GM21529 (cell line): ENCODE data around the gene SMURF1.

Experiments used
- ATAC-seq: cut with Tn5 transposase; IDR thresholded peaks from one replicate; pipeline ENCODE4 v1.9.1; 2021; ENCODE audit not compliant: unreplicated experiment

SMURF1 gene

DNA sequence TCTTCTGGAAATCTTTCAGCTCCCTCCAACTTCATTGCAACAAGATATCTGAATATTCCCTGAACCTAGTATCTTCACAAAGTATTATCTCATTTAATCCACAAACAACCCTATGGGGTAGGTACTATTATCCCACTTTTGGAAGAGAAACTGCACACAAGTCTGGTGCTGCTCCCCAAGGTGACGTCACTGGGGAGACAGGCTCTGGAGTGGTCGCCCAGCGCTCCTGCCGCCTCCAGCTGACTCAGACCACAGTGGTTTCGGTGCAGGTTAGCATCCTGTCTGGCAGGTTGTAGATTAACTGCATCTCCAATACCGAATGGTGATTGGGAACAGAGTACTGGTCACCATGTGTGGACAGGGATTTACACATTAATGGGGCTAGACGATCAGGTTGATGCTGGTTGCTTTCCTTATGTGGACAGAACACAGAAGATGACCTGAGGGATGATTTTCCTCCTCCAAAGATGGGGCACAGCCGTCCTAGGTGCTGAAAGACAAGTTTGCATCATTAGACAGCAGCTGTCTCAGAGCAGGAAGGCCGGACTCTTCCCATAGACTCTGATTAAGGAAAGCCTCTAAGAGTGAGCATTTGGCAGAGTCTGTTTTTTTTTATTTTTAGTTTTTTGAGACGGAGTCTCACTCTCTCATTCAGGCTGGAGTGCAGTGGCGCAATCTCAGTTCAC, 137.0 kb downstream of the SMURF1 start:
- no peak for ATAC-seq

DNA sequence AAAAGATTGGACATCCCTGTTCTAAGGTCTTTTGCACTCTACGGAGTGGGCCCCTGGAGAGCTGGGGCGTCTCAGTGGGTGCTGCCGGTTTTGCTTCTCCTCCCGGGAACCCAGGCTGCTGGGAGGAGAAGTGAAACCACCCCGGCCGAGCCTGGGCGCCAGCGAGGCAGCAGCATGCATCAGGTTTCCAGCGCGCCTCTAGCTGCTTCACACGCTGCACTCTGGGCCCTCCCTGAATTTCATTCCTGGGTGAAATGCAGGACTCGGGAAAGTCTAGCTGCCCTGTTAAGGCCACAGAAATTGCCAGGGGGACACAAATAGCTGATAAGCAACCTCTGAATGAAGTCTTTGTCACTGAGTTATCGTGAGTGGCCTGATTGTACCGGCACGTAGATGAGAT, 138.1 kb downstream of the SMURF1 start:
- no peak for ATAC-seq

DNA sequence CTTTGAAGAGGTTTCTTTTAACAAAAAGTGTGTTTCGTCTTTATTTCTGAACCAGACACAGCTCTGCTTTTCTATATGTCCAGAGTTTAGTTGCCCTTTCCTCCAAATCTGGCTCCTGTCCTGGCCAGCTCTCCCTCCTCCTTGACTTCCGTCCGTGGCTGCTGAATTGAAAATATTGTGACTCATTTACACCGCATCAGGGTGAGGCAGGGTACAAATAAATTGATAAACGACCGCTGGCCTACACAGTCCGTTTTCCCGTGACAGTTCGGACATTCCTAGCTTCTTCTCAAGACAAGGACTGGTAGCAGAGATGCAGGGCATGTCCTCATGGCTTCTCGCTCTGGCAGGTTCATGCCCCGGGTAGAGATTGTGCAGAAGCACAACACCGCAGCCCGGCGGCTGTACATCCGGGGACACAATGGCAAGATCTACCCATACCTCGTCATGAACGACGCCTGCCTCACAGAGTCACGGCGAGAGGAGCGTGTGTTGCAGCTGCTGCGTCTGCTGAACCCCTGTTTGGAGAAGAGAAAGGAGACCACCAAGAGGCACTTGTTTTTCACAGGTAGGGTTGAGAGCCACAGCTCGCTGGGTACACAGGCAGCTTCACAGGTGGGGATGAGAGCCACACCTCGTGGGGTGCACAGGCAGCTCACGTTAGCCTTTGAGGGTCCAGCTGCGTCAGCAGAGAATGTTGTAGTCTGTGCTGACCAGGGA, 139.0 kb downstream of the SMURF1 start:
- no peak for ATAC-seq

- ATAC-seq = no peak
Observed at GRCh38 chr7:99004216-99004615, 139.7 kb downstream of the SMURF1 start.

DNA sequence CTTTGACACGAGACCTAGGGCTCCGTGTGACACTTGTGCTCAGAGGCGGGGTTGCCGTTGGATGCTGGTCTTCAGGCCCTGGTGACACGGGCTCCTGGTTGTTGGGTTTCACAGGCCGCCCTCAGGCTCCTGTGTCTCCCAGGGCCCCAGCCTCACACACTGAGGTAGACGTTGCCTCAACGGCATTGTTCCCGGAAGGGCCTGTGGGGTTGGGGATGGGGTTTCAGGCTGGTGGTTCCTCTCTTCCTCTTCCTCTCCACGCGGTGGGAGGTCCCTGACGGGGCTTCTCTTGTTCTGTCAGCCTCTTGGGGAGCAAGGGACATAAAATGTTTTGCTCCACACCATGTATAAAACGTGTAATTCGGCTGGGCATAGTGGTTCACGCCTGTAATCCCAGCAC, 140.5 kb downstream of the SMURF1 start:
- no peak for ATAC-seq

DNA sequence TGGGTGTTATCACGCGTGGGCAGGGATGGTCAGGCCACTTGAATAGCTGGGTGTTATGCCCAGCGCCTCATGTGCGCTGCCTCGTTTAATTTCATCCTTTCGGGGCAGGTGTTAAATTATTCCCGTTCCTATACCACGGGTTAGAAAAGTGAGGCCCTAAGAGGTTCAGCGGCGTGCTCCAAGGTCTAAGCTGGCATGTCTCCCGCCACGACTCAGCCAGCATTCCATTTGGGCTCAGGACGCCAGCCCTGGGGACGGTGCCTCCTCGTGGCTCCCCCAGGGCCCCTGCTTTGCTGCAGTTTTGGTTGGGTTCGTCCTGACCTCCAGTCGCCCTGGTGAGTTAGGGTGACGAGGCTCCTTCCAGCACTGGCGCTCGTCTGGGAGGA, 141.1 kb downstream of the SMURF1 start:
- ATAC-seq = no peak

GRCh38 chr7:99002148-99002826, 141.6 kb downstream of the SMURF1 start:
- no peak for ATAC-seq

- ATAC-seq = no peak
Observed at GRCh38 chr7:99001482-99002147, 142.3 kb downstream of the SMURF1 start.

DNA sequence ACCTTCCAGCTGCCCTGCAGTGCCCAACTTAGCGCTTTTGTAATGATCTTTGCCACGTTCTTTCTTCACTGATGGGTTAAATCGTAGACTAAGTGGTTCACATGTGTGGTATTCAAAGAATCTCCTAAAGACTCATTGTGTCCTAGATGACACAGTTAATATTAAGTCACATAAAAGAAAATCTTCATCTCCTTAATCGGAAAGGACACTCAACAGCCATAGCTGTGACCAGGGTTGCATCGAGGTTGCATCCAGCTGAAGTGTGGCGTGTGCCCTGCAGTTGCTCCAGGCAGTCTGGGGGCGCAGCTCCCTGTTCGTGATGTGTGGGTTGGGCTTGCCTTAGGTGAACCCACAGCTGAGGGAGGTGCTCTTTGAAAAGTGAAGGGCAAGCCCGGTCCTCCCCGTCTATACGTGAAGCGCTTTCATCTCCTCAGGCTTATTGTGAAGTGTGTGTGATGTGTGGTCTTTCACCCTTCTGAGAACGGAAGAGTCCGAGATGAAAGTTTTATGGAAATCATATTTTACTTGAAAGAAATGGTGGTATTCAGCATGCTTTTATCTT, 142.9 kb downstream of the SMURF1 start:
- no peak for ATAC-seq

DNA sequence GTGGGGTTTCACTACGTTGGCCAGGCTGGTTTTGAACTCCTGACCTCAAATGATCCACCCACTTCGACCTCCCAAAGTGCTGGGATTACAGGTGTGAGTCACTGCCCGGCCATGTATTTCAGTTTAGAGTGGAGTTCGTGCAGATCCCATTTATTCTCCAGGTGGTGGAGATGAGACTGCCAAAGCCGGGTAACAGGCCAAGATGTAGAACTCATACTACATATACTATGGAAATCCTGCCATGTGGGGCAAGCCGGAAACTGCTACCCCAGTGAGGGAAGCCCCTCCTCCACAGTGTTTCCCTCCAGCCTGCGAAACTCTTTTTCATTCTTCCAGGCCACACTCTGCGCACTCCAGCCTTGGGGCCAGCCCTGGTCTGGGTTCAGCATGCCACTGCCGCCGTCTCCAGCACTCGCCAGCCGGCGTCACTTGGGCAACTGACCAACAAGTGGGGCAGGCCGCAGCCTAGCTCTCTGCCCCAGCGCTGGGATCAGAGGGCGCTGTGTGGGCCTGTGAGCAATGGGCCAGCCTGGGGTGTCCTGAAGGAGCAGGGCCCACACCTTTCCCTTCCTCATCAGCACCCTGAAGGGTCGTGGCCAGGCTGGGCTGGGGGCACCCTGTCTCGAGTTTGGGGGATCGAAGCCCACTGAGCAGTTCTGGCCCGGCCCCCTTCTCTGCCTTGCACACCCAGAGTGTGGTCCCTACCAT, 143.6 kb downstream of the SMURF1 start:
- ATAC-seq = no peak

DNA sequence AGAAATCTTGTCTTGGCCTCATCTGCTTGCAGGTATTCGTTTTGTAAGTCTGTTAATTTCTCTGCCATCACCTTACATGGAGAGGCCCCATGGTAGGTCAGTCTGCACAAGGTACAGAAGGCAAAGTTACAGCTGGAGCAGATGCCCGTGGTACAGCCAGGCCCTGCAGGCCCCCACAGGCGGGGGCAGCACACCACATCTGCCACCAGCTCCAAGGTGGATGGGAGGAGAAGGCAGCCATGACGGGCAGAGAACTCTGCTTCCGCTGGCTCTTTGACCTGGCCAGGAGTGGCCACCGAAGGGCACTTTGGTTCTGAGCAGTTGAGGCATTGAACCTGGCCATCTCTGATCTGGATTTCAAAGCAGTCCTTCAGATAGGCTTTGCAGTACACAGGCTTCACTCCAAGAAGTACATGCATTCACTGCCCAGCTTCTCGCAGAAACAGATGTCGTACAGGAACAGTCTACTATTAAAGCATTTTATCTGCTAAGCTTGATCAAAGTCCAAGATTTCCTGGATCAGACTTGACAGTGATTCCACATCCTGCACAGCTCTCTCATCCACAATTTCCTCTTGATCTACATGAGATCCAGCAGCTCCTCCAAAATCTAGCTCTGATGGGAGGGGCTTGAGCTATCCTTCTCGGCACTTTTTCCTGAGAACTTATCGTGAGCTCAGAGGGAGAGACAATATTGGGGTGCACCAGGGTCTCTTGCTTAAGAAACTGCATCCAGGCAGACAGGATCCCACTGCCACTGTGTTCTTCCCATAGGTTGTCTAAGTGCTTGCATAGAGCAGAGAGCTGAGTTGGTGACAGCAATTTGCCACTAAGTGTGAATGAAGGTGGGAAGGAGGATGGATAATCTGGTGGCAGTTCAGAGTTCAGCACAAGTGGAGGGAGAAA, 144.8 kb downstream of the SMURF1 start:
- ATAC-seq = no peak

DNA sequence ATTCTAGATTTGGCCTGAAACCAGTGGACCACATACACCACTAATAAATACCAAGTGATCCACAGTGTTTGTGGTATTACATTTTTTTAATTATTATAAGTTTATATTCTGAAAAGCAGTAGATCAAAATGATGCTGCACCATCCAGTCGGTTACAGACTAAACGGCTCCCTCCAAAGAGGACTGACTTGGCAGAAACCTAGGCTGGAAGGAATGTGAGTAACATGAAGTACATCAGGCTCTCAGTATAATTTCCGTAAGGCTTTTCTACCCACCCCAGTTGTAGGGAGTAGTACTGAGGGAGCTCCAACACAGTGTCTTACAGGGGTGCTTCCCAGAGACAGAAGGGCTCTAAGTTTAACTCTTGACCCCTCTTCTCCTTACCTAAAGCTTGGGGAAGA, 146.1 kb downstream of the SMURF1 start:
- ATAC-seq = no peak

GRCh38 chr7:98996150-98996552, 147.8 kb downstream of the SMURF1 start:
- ATAC-seq = peak; percentile 62

- no peak for ATAC-seq
Observed at GRCh38 chr7:98995523-98996149, 148.3 kb downstream of the SMURF1 start.

DNA sequence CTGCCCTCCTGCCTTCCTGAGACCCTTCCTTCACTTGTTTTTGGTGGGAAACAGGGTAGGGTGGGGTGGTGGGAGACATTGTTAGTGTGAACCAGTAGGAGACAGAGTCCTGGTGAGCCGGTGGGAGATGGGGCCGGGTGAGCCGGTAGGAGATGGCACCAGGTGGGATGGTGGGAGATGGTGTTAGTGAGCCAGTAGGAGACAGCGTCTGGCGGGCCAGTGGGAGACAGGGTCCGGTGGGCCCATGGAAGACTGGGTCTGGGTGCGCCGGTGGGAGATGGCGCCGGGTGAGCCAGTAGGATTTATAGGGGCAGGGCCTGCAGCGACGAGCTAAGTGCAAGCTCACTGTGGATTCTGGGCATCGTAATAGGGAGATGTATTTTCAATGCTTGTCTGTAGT, 148.8 kb downstream of the SMURF1 start:
- ATAC-seq = no peak

- ATAC-seq = no peak
Observed at GRCh38 chr7:98994046-98994944, 149.6 kb downstream of the SMURF1 start.

DNA sequence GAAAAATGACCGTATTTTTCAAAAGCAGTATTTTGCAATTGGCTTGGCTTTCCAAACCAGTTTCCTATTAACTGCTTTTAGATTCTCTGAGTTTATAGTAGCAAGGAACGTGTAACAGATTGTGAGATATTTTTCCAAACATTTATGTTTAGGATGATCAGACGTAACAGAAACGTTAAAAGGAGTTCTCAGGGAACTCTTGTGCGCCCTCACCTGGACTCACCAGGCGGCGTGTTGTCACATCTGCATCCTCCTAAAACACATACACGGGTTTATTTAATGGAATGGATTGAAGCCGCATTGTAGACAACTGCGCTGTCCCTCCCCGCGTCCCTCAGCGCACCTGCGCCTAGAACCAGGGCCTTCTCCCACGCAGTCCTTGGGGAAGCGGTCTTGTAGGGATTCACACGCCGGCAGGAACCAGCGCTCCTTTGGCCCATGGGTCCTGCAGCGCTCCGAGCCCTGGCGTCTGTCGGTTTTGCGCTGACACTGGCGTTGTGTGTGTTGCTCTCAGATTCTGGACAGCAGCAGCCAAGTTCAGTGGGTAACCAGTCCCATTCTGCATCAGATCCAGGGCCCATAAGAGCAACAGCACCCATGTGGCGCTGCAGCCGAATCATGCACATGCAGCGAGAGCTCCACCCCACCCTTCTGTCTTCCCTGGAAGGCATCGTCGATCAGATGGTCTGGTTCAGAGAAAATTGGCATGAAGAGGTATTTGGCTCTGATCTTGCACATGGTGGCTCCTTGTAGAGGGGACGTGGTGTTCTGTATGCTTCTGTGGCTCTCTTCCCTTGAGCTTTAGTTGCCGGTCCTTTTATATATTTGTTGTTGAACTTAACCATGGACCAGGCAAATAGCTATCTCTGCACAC, 150.6 kb downstream of the SMURF1 start:
- no peak for ATAC-seq
